CD14-positive monocyte (primary cell): ENCODE measurements around the gene ZNF536. TPM values are rescaled to one million over a fixed set of nuclear protein-coding genes. Genes with fewer than 3 reads are reported as not detected.

Experiments used
- DNase-seq, 3 donors: peaks; one replicate each; pipeline ENCODE4 v3.0.0-alpha.2; 2011 to 2022
- H2AFZ ChIP-seq: 2 replicates; pipeline ENCODE4 v1.6.0; 2012; ENCODE audit warnings: mild to moderate bottlenecking, low read depth, low read length, inconsistent platforms; ENCODE audit not compliant: insufficient read depth, poor library complexity, severe bottlenecking
- H3K27ac ChIP-seq, 2 donors: 1 replicate in 1 of 2; 2 replicates in 1 of 2; pipeline ENCODE4 v1.5.1; 2012 to 2013; ENCODE audit warnings: low read length in 2 of 2, control low read depth in 1 of 2, inconsistent platforms in 1 of 2, low read depth in 1 of 2, mild to moderate bottlenecking in 1 of 2
- H3K27me3 ChIP-seq, 2 donors: one replicate each; pipeline versions ENCODE4 v1.6.0 to v1.6.1; 2011 to 2013; ENCODE audit warnings: low read length in 2 of 2; ENCODE audit not compliant: control insufficient read depth in 2 of 2, insufficient read depth in 2 of 2
- H3K36me3 ChIP-seq, 2 donors: replicated peaks in 1 of 2; 1 replicate in 1 of 2; 2 replicates in 1 of 2; pipeline versions ENCODE4 v1.5.1 to v1.6.1; 2012 to 2013; ENCODE audit warnings: low read length in 2 of 2, control low read depth in 1 of 2, inconsistent platforms in 1 of 2, mild to moderate bottlenecking in 1 of 2; ENCODE audit not compliant: insufficient read depth in 2 of 2, control insufficient read depth in 1 of 2
- H3K4me1 ChIP-seq, 2 donors: 1 replicate in 1 of 2; 2 replicates in 1 of 2; pipeline versions ENCODE4 v1.5.1 to v1.6.1; 2012 to 2013; ENCODE audit warnings: low read length in 2 of 2, control low read depth in 1 of 2, inconsistent platforms in 1 of 2, mild to moderate bottlenecking in 1 of 2, moderate library complexity in 1 of 2; ENCODE audit not compliant: insufficient read depth in 2 of 2, control insufficient read depth in 1 of 2
- H3K4me2 ChIP-seq: replicated peaks from 2 replicates; pipeline ENCODE3; 2012; ENCODE audit warnings: low read length, moderate library complexity, mild to moderate bottlenecking; ENCODE audit not compliant: poor library complexity, severe bottlenecking; ENCODE audit errors: extremely low read depth
- H3K4me3 ChIP-seq, 3 experiments: fragments of 200-600 bp in 1 of 3; sonication (generic) in 1 of 3; replicated peaks in 1 of 3; 1 replicate in 2 of 3; 2 replicates in 1 of 3; pipeline ENCODE4 v1.5.1; 2011 to 2013; ENCODE audit warnings: low read length in 3 of 3, mild to moderate bottlenecking in 3 of 3, control low read depth in 2 of 3, low read depth in 2 of 3, inconsistent platforms in 1 of 3, moderate library complexity in 1 of 3
- H3K79me2 ChIP-seq: 2 replicates; pipeline ENCODE4 v1.6.0; 2012; ENCODE audit warnings: mild to moderate bottlenecking, control low read depth, inconsistent platforms, low read length, moderate library complexity; ENCODE audit not compliant: insufficient read depth
- H3K9ac ChIP-seq: 2 replicates; pipeline ENCODE4 v1.6.0; 2017; ENCODE audit warnings: low read length, mild to moderate bottlenecking; ENCODE audit not compliant: insufficient read depth, poor library complexity, severe bottlenecking
- H3K9me3 ChIP-seq, 2 donors: replicated peaks in 1 of 2; 1 replicate in 1 of 2; 2 replicates in 1 of 2; pipeline versions ENCODE4 v1.5.1 to v1.6.1; 2012 to 2013; ENCODE audit warnings: low read length in 2 of 2, control low read depth in 1 of 2; ENCODE audit not compliant: control insufficient read depth in 1 of 2, insufficient read depth in 1 of 2
- H4K20me1 ChIP-seq: 2 replicates; pipeline ENCODE4 v1.6.0; 2012; ENCODE audit warnings: mild to moderate bottlenecking, low read length, control low read depth, moderate library complexity; ENCODE audit not compliant: insufficient read depth
- H3K27ac Mint-ChIP-seq, 7 donors: one replicate each; pipeline ENCODE4 v1.8.0; 2020; ENCODE audit warnings: mild to moderate bottlenecking in 7 of 7, mixed read lengths in 7 of 7, moderate library complexity in 6 of 7, inconsistent platforms in 2 of 7
- H3K27me3 Mint-ChIP-seq, 3 donors: one replicate each; pipeline ENCODE4 v1.8.0; 2021 to 2022; ENCODE audit warnings: low read depth in 3 of 3, mild to moderate bottlenecking in 3 of 3, mixed read lengths in 3 of 3, moderate library complexity in 3 of 3, inconsistent platforms in 1 of 3
- H3K36me3 Mint-ChIP-seq, 2 donors: one replicate each; pipeline ENCODE4 v1.8.0; 2020; ENCODE audit warnings: mixed read lengths in 2 of 2, inconsistent platforms in 1 of 2, mild to moderate bottlenecking in 1 of 2
- H3K4me1 Mint-ChIP-seq: one replicate; pipeline ENCODE4 v1.8.0; 2020; ENCODE audit warnings: mild to moderate bottlenecking, mixed read lengths
- H3K4me3 Mint-ChIP-seq, 2 donors: one replicate each; pipeline ENCODE4 v1.8.0; 2020; ENCODE audit warnings: mild to moderate bottlenecking in 2 of 2, mixed read lengths in 2 of 2, moderate library complexity in 1 of 2
- H3K9me3 Mint-ChIP-seq, 7 donors: one replicate each; pipeline ENCODE4 v1.8.0; 2020 to 2022; ENCODE audit warnings: mixed read lengths in 7 of 7, mild to moderate bottlenecking in 6 of 7, moderate library complexity in 6 of 7, inconsistent platforms in 2 of 7
- WGBS: methylation state at CpG from one replicate; pipeline ENCODE4 v1.1.5; 2013; ENCODE audit warnings: missing lambda C conversion rate; ENCODE audit not compliant: insufficient coverage; 5-methylcytosine and 5-hydroxymethylcytosine counted together
- intact Hi-C, 2 donors: fragments of 100-400 bp; cut with micrococcal nuclease; formaldehyde crosslinking; loops; one replicate each; pipeline versions ENCODE4 v1.15.0 to v1.15.1; 2023
- polyA plus RNA-seq, 3 donors: library from polyadenylated mRNA; depleted of rRNA in 1 of 3; unstranded in 2 of 3; stranded (reverse) in 1 of 3; fragments of 300-500 nt in 2 of 3; fragments of >200 nt in 1 of 3; fragmentation: Illumina TruSeq in 2 of 3; gene quantifications; 1 replicate in 2 of 3; 2 replicates in 1 of 3; pipeline ENCODE4 v1.2.3, GENCODE V29; 2012 to 2021
- TF ChIP-seq, protein P1 (sequence below): fragments of 200-600 bp; IDR thresholded peaks from one replicate; pipeline ENCODE4 v1.8.0; 2022; ENCODE audit warnings: antibody characterized with exemption, mild to moderate bottlenecking

The ZNF536 gene
- polyA plus RNA-seq, 3 donors: not detected

DNA sequence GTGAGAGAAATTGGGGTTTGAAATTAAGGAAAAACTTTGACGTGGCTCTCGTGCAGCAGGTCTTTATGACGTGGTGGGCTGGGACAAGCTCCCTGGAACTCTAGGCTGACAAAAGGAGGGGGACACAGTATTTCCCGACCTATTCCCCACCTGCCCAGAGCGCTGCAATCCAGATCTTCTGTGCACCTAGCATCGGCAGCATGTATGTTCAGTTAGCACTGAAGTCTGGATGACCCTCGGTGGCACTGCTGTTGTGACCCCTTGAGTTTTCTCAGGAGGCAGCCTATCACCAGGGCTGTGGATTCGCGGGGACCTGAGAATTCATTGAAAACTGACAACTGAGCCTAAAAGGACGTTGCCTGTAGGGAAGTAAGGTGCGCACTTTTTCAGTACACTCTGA lies 9.1 kb upstream of the ZNF536 start:
- DNase-seq: no peak
- 90% methylated on average over 9 of the region's 11 CpGs for WGBS
- Histone ChIP-seq H3K4me1 (no peaks in the 10 kb centered on the region), H3K36me3 (no peaks in the 10 kb centered on the region), H3K4me2 (no peak overlapping the region), H4K20me1 (no peaks in the 10 kb centered on the region), H3K79me2 (no peaks in the 10 kb centered on the region), H3K27ac (no peak overlapping the region), H3K27me3 (peaks cover 12 to 23% of the 10 kb centered on the region in 2 donors), H3K9me3 (no peaks in the 10 kb centered on the region), H3K9ac (no peak overlapping the region), H2AFZ (no peak overlapping the region), H3K4me3 (no peak overlapping the region)
- Mint-ChIP-seq H3K9me3 (peaks cover 0 to 2% (median 1%) of the 10 kb centered on the region in 7 donors), H3K4me1 (peaks cover 3% of the 10 kb centered on the region), H3K27ac (no peak overlapping the region), H3K36me3 (no peaks in the 10 kb centered on the region), H3K27me3 (peaks cover 23 to 29% (median 26%) of the 10 kb centered on the region in 3 donors), H3K4me3 (no peak overlapping the region)
- intact Hi-C loops: no loop called here
- TF ChIP-seq, protein P1, sequence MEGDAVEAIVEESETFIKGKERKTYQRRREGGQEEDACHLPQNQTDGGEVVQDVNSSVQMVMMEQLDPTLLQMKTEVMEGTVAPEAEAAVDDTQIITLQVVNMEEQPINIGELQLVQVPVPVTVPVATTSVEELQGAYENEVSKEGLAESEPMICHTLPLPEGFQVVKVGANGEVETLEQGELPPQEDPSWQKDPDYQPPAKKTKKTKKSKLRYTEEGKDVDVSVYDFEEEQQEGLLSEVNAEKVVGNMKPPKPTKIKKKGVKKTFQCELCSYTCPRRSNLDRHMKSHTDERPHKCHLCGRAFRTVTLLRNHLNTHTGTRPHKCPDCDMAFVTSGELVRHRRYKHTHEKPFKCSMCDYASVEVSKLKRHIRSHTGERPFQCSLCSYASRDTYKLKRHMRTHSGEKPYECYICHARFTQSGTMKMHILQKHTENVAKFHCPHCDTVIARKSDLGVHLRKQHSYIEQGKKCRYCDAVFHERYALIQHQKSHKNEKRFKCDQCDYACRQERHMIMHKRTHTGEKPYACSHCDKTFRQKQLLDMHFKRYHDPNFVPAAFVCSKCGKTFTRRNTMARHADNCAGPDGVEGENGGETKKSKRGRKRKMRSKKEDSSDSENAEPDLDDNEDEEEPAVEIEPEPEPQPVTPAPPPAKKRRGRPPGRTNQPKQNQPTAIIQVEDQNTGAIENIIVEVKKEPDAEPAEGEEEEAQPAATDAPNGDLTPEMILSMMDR: no peak

- Histone ChIP-seq H3K9ac (no peak overlapping the region), H3K79me2 (no peaks in the 10 kb centered on the region), H3K27ac (no peak overlapping the region), H3K27me3 (peaks cover 9 to 17% of the 10 kb centered on the region in 2 donors), H3K36me3 (no peaks in the 10 kb centered on the region), H4K20me1 (no peaks in the 10 kb centered on the region), H2AFZ (no peak overlapping the region), H3K9me3 (no peaks in the 10 kb centered on the region), H3K4me1 (no peaks in the 10 kb centered on the region), H3K4me2 (no peak overlapping the region), H3K4me3 (no peak overlapping the region)
- 96% methylated on average over 7 of the region's 10 CpGs for WGBS
- H3K27me3 Mint-ChIP-seq: peaks cover 15 to 20% (median 20%) of the 10 kb centered on the region in 3 donors
- H3K36me3 Mint-ChIP-seq: no peaks in the 10 kb centered on the region
- TF ChIP-seq, protein P1: no peak
- intact Hi-C loops: no loop called here
- peaks cover 3% of the 10 kb centered on the region for H3K4me1 Mint-ChIP-seq
- peak overlapping the region; percentile 21 to 28 for H3K4me3 Mint-ChIP-seq
- DNase-seq: no peak
- H3K27ac Mint-ChIP-seq: no peak overlapping the region
- peaks cover 0 to 2% (median 1%) of the 10 kb centered on the region in 7 donors for H3K9me3 Mint-ChIP-seq
Measured at GRCh38 chr19:30364866-30365800, 7.1 kb upstream of the ZNF536 start.
